ENCODE results near the gene HNRNPDL. TPM values are rescaled to one million over a fixed set of nuclear protein-coding genes. Genes with fewer than 3 reads are reported as not detected.

The HNRNPDL gene
- total RNA-seq, 2 donors from 2014 or later, result 166 to 309 TPM

- peak; percentile 88 to 91 for DNase-seq (ENCODE audit: low spot score in 2 of 2)
- H3K36me3 Mint-ChIP-seq, result peaks cover 42 to 61% of the 10 kb centered on the region in 2 donors
- H3K9me3 Mint-ChIP-seq, result no peaks in the 10 kb centered on the region
- peak; percentile 90 to 94 for ATAC-seq
- peak within 1 kb of the TSS; percentile 98 for H3K27ac Mint-ChIP-seq
Observed at GRCh38 chr4:82373816-82374625, 56.2 kb downstream of the HNRNPDL start, which contains the start of gene HNRNPD. Gene HNRNPD, minus strand, starts transcription at chr4:82373991. Its CDS starts 313 bp downstream, at chr4:82373678.

GRCh38 chr4:82373486-82373815 lies 56.8 kb downstream of the HNRNPDL start:
- H3K9me3 Mint-ChIP-seq, result no peaks in the 10 kb centered on the region
- ATAC-seq (peak; percentile 31 to 47), DNase-seq (ENCODE audit: low spot score in 2 of 2) (no peak)
- H3K27ac Mint-ChIP-seq, result peak overlapping the region; percentile 98
- H3K36me3 Mint-ChIP-seq, result peaks cover 42 to 62% of the 10 kb centered on the region in 2 donors

Other genes with a start within 250 kb of the HNRNPDL start
- 100 to 1,000 TPM; 260 to 462 TPM for gene HNRNPD, start 56.5 kb downstream of the HNRNPDL start, total RNA-seq
- gene ENOPH1, start 128 bp upstream of the HNRNPDL start, total RNA-seq, result 10 to 100 TPM; 43.7 to 62.2 TPM
- gene TMEM150C, start 131.5 kb upstream of the HNRNPDL start, total RNA-seq, result not detected

All from activated naive CD4-positive, alpha-beta T cell treated with anti-CD3 and anti-CD28 coated beads, Interleukin-2, amount 50 U/mL, for 72 hours (primary cell).